HepG2 (cell line): ENCODE data around the gene ONECUT2. TPM values are rescaled to one million over a fixed set of nuclear protein-coding genes. Genes with fewer than 3 reads are reported as not detected.

Experiments
- ATAC-seq: fragments of 200-7000 bp; cut with Tn5 transposase; 3 replicates; pipeline ENCODE4 v1.9.1; 2020; ENCODE audit warnings: mild to moderate bottlenecking, moderate library complexity
- BruUV-seq: library from RNA; stranded (reverse); fragments of 400-500 nt; replicated peaks from 2 replicates; lab custom pipeline; 2021; lab: Mats Ljungman, UMichigan
- CTCF ChIA-PET: fragments of 300-600 bp; formaldehyde crosslinking; extraction: SDS; loops from one replicate; lab custom pipeline; 2021; ENCODE audit warnings: low total read pairs, inconsistent platforms, low intra/inter-chr PET ratio; lab: Yijun Ruan, JAX
- POLR2A ChIA-PET: fragments of 350-600 bp; sonication (Branson Sonifier 250); formaldehyde crosslinking; loops from one replicate; lab custom pipeline; 2020; ENCODE audit warnings: antibody characterized with exemption, inconsistent platforms; lab: Yijun Ruan, JAX
- DNase-seq: peaks from one replicate; pipeline ENCODE4 v3.0.0-alpha.2; 2015; ENCODE audit warnings: low spot score
- FAIRE-seq: peaks from 3 replicates; lab custom pipeline; 2011; peaks lifted over from hg19 to GRCh38; lab: Jason Lieb, UNC
- H2AFZ ChIP-seq: one replicate; pipeline ENCODE4 v1.6.1; 2011; ENCODE audit warnings: low read length, inconsistent platforms
- H3K27ac ChIP-seq: fragments of 300-600 bp; 3 replicates; pipeline ENCODE4 v1.8.0; 2011; ENCODE audit warnings: mixed run types, mild to moderate bottlenecking, mixed read lengths, low read length, inconsistent platforms; ENCODE audit not compliant: insufficient read depth; ENCODE audit errors: extremely low read length
- H3K27me3 ChIP-seq, 2 experiments: fragments of 200-600 bp in 1 of 2; 2 replicates in 1 of 2; 3 replicates in 1 of 2; pipeline versions ENCODE4 v1.6.0 to v1.8.0; 2011; ENCODE audit warnings: low read length in 2 of 2, mild to moderate bottlenecking in 2 of 2, moderate library complexity in 2 of 2, inconsistent platforms in 1 of 2; ENCODE audit not compliant: insufficient read depth in 2 of 2, control insufficient read depth in 1 of 2
- H3K36me3 ChIP-seq, 2 experiments: fragments of 200-600 bp in 1 of 2; replicated peaks in 1 of 2; 2 replicates in 1 of 2; 3 replicates in 1 of 2; pipeline versions ENCODE4 v1.5.1 to v1.8.0; 2011; ENCODE audit warnings: low read length in 2 of 2, inconsistent platforms in 1 of 2; ENCODE audit not compliant: insufficient read depth in 2 of 2, control insufficient read depth in 1 of 2
- H3K4me1 ChIP-seq: 2 replicates; pipeline ENCODE4 v1.5.1; 2012; ENCODE audit warnings: low read length, inconsistent platforms; ENCODE audit not compliant: insufficient read depth
- H3K4me2 ChIP-seq: 2 replicates; pipeline ENCODE4 v1.6.0; 2011; ENCODE audit warnings: low read depth, low read length, inconsistent platforms
- H3K4me3 ChIP-seq, 3 experiments: fragments of 200-600 bp in 1 of 3; sonication (generic), shearing (Covaris generic) in 1 of 3; replicated peaks in 1 of 3; 2 replicates each; pipeline ENCODE4 v1.5.1; 2011 to 2016; ENCODE audit warnings: low read length in 3 of 3, inconsistent platforms in 2 of 3, low read depth in 2 of 3, mild to moderate bottlenecking in 2 of 3, control low read depth in 1 of 3, mixed read lengths in 1 of 3; ENCODE audit not compliant: insufficient read depth in 1 of 3
- H3K79me2 ChIP-seq: one replicate; pipeline ENCODE4 v1.6.1; 2011; ENCODE audit warnings: low read length, inconsistent platforms; ENCODE audit not compliant: insufficient read depth
- H3K9ac ChIP-seq: 2 replicates; pipeline ENCODE4 v1.6.0; 2011; ENCODE audit warnings: mild to moderate bottlenecking, low read depth, low read length, inconsistent platforms; ENCODE audit not compliant: insufficient read depth
- H3K9me3 ChIP-seq: 2 replicates; pipeline ENCODE4 v1.5.1; 2012; ENCODE audit warnings: mild to moderate bottlenecking, low read length
- H4K20me1 ChIP-seq: 2 replicates; pipeline ENCODE4 v1.6.0; 2011; ENCODE audit warnings: inconsistent platforms, mild to moderate bottlenecking, low read length, moderate library complexity; ENCODE audit not compliant: insufficient read depth
- ARID2 ChIP-seq: sonication (generic); formaldehyde crosslinking; IDR thresholded peaks from 2 replicates; pipeline ENCODE4 v1.8.1; 2022; ENCODE audit warnings: mild to moderate bottlenecking, missing genetic modification reagents, borderline replicate concordance
- FOXA3 ChIP-seq: IDR thresholded peaks from 2 replicates; pipeline ENCODE4 v1.6.1; 2016; ENCODE audit warnings: missing genetic modification reagents, missing compliant biosample characterization
- FOXM1 ChIP-seq: sonication (generic); formaldehyde crosslinking; IDR thresholded peaks from 2 replicates; pipeline ENCODE4 v1.5.0; 2020; ENCODE audit warnings: missing genetic modification reagents
- FUBP1 ChIP-seq: sonication (generic); formaldehyde crosslinking; IDR thresholded peaks from 2 replicates; pipeline ENCODE4 v1.5.1; 2020; ENCODE audit warnings: missing genetic modification reagents, mild to moderate bottlenecking, borderline replicate concordance
- IRF9 ChIP-seq: sonication (generic); formaldehyde crosslinking; IDR thresholded peaks from 2 replicates; pipeline ENCODE4 v1.8.0; 2022; ENCODE audit warnings: missing genetic modification reagents, mild to moderate bottlenecking, borderline replicate concordance
- RFX5 ChIP-seq: IDR thresholded peaks from 2 replicates; pipeline ENCODE4 v1.6.1; 2011; ENCODE audit warnings: low read depth, low read length, improper control_type of control experiment
- SATB2 ChIP-seq: sonication (generic); formaldehyde crosslinking; IDR thresholded peaks from 2 replicates; pipeline ENCODE4 v1.5.0; 2020; ENCODE audit warnings: missing genetic modification reagents
- STAG1 ChIP-seq: sonication (generic); formaldehyde crosslinking; IDR thresholded peaks from 2 replicates; pipeline ENCODE4 v1.4.0; 2020; ENCODE audit warnings: missing genetic modification reagents
- ZBTB38 ChIP-seq: sonication (generic); formaldehyde crosslinking; IDR thresholded peaks from 2 replicates; pipeline ENCODE4 v1.5.1; 2020; ENCODE audit warnings: mild to moderate bottlenecking, missing genetic modification reagents
- ZNF230 ChIP-seq: sonication (generic); formaldehyde crosslinking; IDR thresholded peaks from 2 replicates; pipeline ENCODE4 v1.4.0; 2020; ENCODE audit warnings: mild to moderate bottlenecking, missing genetic modification reagents
- ZNF333 ChIP-seq: sonication (generic); formaldehyde crosslinking; IDR thresholded peaks from 2 replicates; pipeline ENCODE4 v1.4.0; 2020; ENCODE audit warnings: mild to moderate bottlenecking, missing genetic modification reagents, borderline replicate concordance
- ZNF558 ChIP-seq: sonication (generic); formaldehyde crosslinking; IDR thresholded peaks from 2 replicates; pipeline ENCODE4 v1.9.0; 2022; ENCODE audit warnings: mild to moderate bottlenecking, missing genetic modification reagents, borderline replicate concordance
- WGBS: methylation state at CpG from one replicate; pipeline ENCODE4 v1.1.6; 2017; ENCODE audit warnings: low lambda C conversion rate; 5-methylcytosine and 5-hydroxymethylcytosine counted together
- in situ Hi-C: cut with HindIII; loops from 2 replicates; pipeline ENCODE4 v1.10.0; 2017; ENCODE audit warnings: low pct_unique_long_range_greater_than_20kb; ENCODE audit not compliant: extremely low pct_ligation_motif_present
- intact Hi-C: fragments of 100-400 bp; cut with micrococcal nuclease; formaldehyde crosslinking; loops from one replicate; pipeline ENCODE4 v1.10.0; 2022; ENCODE audit not compliant: unreplicated experiment
- polyA plus RNA-seq, 8 experiments: library from polyadenylated mRNA; depleted of rRNA in 3 of 8; stranded (reverse) in 7 of 8; unstranded in 1 of 8; fragments of >200 nt; fragmentation: Illumina TruSeq in 4 of 8; extraction: Trizol in 4 of 8; gene quantifications; 2 replicates each; pipeline versions ENCODE4 v1.2.1 to v1.2.3, GENCODE V29; 2011 to 2016; ENCODE audit warnings: low read depth in 4 of 8, missing spikeins in 1 of 8, mixed read lengths in 1 of 8; ENCODE audit not compliant: insufficient read depth in 1 of 8
- total RNA-seq, 5 experiments: library from RNA; depleted of rRNA; stranded (reverse); fragments of >200 nt; fragmentation: Illumina TruSeq; extraction: Trizol; gene quantifications; 2 replicates each; pipeline ENCODE4 v1.2.3, GENCODE V29; 2016; ENCODE audit warnings: low read depth in 1 of 5
- TF ChIP-seq, protein P1 (sequence below): sonication (generic); formaldehyde crosslinking; IDR thresholded peaks from 2 replicates; pipeline ENCODE4 v1.5.0; 2020; ENCODE audit warnings: mild to moderate bottlenecking, missing genetic modification reagents
- TF ChIP-seq, protein P2 (sequence below): sonication (generic); formaldehyde crosslinking; IDR thresholded peaks from 2 replicates; pipeline ENCODE4 v1.4.0; 2020; ENCODE audit warnings: missing genetic modification reagents

The ONECUT2 gene
- total and polyA plus RNA-seq, 2 of the 13 experiments (the other 11 are each of a cell fraction or from before 2014, with no cell fraction given) = 3.0 to 3.2 TPM

DNA sequence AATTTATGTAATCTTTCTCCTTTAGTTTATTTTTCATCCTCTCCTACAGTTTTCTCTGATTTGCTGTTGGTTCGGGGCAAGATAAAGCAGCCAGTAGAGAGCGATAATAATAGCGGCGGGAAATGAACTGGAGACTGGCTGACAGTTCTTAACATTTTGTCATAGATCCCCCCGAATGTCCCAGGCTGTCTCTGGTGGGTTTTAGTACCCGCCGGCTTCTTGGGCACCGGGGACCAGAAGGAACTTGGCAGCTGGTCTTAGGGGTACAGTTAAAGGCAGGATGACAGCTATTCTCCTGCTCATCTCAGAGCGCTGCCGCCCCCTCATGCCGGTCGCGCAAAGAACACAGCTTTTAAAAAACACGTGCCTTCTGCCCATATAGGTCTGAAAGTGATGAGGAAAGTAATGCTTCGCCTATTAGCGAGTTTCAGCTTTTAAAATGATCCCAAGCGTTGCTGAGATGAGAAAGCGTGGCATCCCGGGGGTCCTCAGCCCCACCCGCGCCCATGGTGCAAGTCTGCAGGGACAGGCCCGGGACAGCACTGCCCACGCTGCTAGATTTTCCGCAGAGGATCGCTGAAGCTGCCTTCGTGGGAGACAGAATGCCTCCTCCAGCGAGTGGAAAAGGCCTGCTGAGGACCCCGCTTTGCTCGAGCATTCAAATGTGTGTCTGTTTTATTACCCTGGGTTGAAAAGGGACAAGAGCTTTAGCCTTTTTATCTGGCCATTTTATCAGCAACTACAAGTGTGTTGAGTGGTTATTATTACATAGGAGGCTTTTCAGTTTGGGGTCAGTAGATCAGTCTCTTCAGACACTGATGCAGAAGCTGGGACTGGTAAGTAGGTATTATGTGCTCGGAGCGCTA, 3.8 kb downstream of the ONECUT2 start:
- no peaks in the 10 kb centered on the region for H3K9me3 ChIP-seq
- no peak for ATAC-seq
- no peak overlapping the region for H3K9ac ChIP-seq
- H2AFZ ChIP-seq = no peak overlapping the region
- peaks cover 21% of the 10 kb centered on the region for H3K79me2 ChIP-seq
- TSS peak; percentile 41 for BruUV-seq
- FAIRE-seq = no peak
- DNase-seq = no peak
- peaks cover 12% of the 10 kb centered on the region; the same call in 1 of the 2 replicates for H4K20me1 ChIP-seq
- ChIA-PET CTCF (interaction anchor here (1.5 kb wide), 1 partner anchor 649 kb away, joined by 5 read pairs; no protein-coding TSS in a partner anchor), POLR2A (no interaction called here)
- peak overlapping the region; percentile 78 for H3K4me2 ChIP-seq
- H3K27me3 ChIP-seq = peaks cover 0 to 7% of the 10 kb centered on the region in 2 experiments; a peak in 2 of 5 replicates
- H3K27ac ChIP-seq = no peak overlapping the region
- in situ Hi-C loops (no loop called here), intact Hi-C loops (loop anchor here (1.0 to 5.0 kb wide), 6 partner anchors 80 to 650 kb away; no protein-coding TSS in a partner anchor)
- H3K4me1 ChIP-seq = peaks cover 43% of the 10 kb centered on the region
- H3K36me3 ChIP-seq = 0 out of 5 replicates have a peak, but pooled peaks cover 0 to 1% of the 10 kb centered on the region in 2 experiments
- peak overlapping the region in 2 of 3 experiments; percentile 53 to 77; a peak in 3 of 6 replicates for H3K4me3 ChIP-seq
- WGBS = 93% methylated on average over 23 of the region's 31 CpGs
- 0 out of 2 replicates have a peak, but pooled peaks have one; percentile 44 for TF ChIP-seq ZNF230
- peak; percentile 40; the same call in 1 of the 2 replicates for TF ChIP-seq ZBTB38 (CRISPR knock-in tag)
- no peak for TF ChIP-seq ZNF558 (CRISPR knock-in tag)
- TF ChIP-seq FOXM1 (CRISPR knock-in tag) = no peak
- TF ChIP-seq STAG1 (CRISPR knock-in tag) = peak; percentile 70
- TF ChIP-seq SATB2 (CRISPR knock-in tag) = no peak
- no peak for TF ChIP-seq FUBP1 (CRISPR knock-in tag)
- no peak for TF ChIP-seq ZNF333
- TF ChIP-seq IRF9 (CRISPR knock-in tag) = no peak
- no peak for TF ChIP-seq FOXA3 (CRISPR knock-in tag)
- TF ChIP-seq, protein P1, sequence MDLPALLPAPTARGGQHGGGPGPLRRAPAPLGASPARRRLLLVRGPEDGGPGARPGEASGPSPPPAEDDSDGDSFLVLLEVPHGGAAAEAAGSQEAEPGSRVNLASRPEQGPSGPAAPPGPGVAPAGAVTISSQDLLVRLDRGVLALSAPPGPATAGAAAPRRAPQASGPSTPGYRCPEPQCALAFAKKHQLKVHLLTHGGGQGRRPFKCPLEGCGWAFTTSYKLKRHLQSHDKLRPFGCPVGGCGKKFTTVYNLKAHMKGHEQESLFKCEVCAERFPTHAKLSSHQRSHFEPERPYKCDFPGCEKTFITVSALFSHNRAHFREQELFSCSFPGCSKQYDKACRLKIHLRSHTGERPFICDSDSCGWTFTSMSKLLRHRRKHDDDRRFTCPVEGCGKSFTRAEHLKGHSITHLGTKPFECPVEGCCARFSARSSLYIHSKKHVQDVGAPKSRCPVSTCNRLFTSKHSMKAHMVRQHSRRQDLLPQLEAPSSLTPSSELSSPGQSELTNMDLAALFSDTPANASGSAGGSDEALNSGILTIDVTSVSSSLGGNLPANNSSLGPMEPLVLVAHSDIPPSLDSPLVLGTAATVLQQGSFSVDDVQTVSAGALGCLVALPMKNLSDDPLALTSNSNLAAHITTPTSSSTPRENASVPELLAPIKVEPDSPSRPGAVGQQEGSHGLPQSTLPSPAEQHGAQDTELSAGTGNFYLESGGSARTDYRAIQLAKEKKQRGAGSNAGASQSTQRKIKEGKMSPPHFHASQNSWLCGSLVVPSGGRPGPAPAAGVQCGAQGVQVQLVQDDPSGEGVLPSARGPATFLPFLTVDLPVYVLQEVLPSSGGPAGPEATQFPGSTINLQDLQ (CRISPR knock-in tag) = no peak
- no peak for TF ChIP-seq ARID2 (CRISPR knock-in tag)
- TF ChIP-seq, protein P2, sequence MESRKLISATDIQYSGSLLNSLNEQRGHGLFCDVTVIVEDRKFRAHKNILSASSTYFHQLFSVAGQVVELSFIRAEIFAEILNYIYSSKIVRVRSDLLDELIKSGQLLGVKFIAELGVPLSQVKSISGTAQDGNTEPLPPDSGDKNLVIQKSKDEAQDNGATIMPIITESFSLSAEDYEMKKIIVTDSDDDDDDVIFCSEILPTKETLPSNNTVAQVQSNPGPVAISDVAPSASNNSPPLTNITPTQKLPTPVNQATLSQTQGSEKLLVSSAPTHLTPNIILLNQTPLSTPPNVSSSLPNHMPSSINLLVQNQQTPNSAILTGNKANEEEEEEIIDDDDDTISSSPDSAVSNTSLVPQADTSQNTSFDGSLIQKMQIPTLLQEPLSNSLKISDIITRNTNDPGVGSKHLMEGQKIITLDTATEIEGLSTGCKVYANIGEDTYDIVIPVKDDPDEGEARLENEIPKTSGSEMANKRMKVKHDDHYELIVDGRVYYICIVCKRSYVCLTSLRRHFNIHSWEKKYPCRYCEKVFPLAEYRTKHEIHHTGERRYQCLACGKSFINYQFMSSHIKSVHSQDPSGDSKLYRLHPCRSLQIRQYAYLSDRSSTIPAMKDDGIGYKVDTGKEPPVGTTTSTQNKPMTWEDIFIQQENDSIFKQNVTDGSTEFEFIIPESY (CRISPR knock-in tag) = peak; percentile 48; the same call in 1 of the 2 replicates
- TF ChIP-seq RFX5 = no peak
